Tongue (tissue), 2 donors: ENCODE measurements around the gene DEPDC1B. TPM values are rescaled to one million over a fixed set of nuclear protein-coding genes. Genes with fewer than 3 reads are reported as not detected.
"Not testable (repeated sequence)": the region's sequence is repeated elsewhere in the genome, so short reads cannot be mapped to it uniquely, and the experiment has no call there.

ENCODE experiments used
- DNase-seq: peaks from one replicate; pipeline ENCODE4 v3.0.0-alpha.2; 2015
- total RNA-seq: library from RNA; depleted of rRNA; stranded (reverse); fragments of >200 nt; gene quantifications from one replicate; pipeline ENCODE4 v1.2.3, GENCODE V29; 2014

DEPDC1B gene
- total RNA-seq, 1 donor from 2014 or later: 10.5 TPM

DNA sequence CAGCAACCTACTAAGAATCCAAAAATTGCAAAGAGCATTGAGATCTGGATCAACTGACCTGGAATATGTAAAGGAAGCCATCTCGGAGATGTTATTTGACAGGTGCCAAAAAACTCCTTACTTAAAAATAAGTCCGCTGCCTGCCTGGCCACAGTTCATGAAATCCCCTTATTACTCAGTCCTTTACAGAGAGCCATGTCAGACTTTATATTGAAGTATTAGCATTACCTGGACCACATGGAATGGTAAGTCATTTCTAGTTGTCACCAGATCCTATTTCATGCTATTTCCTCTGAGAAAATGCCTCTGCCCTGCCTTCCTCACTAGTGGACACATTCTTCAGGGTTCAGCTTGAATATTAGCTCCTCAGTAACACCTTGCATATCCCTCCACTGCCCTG, 115.7 kb downstream of the DEPDC1B start:
- DNase-seq: no peak

DNA sequence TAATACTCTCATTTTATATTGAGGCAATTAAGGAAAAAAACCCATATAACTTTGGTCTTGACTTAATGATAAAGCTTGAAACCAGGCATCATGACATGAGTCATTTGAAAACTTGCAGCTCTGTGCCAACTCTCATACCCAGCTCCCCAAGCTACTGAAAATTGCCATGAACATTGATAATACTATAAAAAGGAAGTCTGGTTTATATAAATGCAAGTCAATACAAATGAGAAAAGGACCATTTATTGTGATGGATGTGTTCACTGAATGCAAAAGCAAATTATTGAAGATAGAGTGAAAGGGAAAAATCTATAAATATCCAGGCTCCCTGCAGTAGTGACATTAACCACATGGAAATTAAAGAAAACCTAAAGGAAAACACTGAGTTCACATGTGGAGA, 116.3 kb downstream of the DEPDC1B start:
- DNase-seq: no peak

DNA sequence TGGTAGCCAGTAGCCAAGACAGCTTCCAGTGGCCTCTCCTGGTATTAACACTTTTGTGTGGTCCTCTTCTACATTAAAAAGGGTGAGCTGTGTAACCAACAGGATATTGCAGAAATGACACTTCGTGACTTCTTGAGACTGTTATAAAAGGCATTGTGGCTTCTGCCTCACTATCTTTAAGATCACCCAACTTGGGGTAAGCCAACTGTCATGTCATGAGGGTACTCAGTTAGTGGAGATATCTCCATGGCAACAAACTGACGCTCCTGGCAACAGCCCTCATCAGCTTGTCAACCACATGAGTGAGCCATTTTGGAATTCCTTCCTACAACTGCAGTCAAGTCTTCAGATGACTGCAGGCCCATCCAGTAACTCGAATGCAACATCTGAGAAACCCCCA, 121.7 kb downstream of the DEPDC1B start:
- no peak for DNase-seq

DNA sequence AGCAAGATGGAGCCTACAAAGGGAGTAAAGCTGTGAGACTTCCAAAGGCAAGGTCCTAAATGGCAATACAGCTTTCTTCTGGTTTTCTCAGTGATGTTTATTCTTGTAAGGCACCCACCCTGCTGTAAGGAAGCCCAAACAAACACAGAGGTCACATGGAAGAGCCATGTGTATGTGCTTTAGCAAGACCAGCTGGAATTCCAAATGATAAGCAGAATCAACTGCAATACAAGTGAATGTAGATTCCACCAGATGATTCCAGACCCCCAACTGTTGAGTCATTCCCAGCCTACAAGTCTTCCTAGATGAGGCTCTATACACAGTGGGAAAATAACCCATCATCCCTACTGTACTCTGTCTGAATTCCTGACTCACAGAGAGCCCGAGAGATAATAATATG, 122.8 kb downstream of the DEPDC1B start:
- no peak for DNase-seq

DNA sequence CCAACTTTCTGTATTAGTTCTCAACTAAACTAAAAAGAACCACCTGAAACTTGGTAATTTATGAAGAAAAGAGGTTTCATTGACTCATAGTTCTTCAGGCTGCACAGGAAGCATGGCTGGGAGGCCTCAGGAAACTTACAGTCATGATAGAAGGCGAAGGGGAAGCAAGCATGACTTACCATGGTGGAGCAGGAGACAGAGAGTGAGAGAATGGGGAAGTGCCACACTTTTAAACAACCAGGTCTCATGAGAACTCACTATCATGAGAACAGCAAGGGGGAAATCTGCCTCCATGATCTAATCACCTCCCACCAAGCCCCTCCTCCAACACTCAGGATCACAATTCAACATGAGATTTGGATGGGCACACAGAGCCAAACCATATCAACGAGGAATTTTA, 123.5 kb downstream of the DEPDC1B start:
- DNase-seq: no peak

DNA sequence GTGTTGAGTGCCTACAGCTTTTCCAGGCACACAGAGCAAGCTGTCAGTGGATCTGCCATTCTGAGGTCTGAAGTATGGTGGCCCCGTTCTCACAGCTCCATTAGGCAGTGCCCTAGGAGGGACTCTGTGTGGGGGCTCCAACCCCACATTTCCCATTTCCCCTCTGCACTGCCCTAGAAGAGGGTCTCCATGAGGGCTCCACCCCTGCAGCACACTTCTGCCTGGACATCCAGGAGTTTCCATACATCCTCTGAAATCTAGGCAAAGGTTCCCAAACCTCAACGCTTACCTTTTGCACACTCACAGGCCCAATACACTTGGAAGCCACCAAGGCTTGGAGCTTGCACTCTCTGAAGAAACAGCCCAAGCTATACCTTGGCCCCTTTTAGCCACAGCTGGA, 131.3 kb downstream of the DEPDC1B start:
- no peak for DNase-seq

DNA sequence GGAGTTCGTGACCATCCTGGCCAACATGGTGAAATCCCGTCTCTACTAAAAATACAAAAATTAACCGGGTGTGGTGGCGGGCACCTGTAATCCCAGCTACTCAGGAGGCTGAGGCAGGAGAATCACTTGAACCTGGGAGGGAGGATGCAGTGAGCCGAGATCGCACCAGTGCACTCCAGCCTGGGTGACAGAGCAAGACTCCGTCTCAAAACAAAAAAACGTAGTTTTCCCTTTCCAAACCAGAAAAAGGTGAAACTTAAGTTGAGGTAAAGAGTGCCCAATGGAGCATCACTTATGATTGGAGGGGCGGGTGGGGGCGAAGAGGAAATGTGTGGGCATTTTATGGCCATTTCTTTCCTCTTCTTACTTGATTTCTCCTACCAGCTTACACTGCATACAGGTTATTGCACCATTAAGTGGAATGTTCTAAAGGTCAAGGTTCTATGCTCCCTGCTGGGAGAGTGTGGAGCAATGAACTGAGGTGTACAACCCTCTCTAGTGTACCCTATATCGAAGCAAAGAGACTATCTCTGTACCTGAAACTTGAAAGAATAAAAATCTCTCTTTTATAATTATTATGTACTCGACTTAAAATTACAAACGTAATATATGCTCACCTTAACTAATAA, 136.2 kb downstream of the DEPDC1B start:
- no peak for DNase-seq

DNA sequence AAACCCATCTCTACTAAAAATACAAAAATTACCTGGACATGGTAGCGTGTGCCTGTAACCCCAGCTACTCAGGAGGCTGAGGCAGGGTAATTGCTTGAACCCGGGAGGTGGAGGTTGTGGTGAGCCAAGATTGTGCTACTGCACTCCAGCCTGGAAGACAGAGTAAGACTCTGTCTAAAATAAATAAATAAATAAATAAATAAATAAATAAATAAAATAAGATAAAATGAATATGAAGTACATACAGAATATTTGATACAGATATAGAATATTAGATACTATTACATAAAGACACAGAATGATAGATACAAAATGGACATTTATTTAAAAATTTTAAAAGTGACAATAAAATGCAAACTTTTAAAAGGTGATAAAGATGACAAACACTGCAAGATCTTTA, 146.7 kb downstream of the DEPDC1B start:
- DNase-seq: not testable (repeated sequence)

DNA sequence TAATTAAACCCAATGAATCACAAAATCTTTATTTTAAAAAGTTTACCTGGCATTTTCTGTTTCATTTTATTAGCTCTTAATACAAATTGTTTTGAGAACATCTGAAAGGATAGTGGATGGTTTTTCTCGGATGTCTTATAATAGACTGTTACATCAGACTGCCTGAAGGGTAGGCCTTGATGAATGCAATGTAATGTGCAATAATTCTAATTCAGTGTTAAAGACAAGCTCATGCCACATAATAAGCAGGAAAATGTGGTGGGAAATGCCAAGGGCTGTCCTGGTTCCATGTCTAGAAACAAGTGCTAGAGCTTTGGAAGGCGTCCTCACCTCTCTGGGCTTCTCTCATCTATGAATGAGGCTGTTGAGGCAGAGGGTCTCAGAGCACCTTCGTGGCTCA, 148.1 kb downstream of the DEPDC1B start:
- no peak for DNase-seq

DNA sequence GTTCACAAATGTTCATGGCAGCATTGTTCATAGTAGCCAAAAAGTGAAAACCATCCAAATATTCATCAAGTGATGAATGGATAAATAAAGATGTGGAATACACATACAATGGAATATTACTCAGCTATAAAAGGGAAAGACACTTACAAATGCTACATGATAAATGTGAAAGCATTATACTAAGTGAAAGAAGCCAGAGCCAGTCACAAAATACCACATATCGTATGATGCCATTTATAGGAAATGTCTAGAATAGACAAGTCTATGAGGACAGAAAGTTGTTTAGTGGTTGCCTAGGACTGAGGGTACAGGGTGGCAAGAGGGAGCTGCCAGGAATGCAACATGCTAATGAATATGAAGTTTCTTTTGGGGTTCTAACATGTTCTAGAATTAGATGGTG, 148.7 kb downstream of the DEPDC1B start:
- no peak for DNase-seq

DNA sequence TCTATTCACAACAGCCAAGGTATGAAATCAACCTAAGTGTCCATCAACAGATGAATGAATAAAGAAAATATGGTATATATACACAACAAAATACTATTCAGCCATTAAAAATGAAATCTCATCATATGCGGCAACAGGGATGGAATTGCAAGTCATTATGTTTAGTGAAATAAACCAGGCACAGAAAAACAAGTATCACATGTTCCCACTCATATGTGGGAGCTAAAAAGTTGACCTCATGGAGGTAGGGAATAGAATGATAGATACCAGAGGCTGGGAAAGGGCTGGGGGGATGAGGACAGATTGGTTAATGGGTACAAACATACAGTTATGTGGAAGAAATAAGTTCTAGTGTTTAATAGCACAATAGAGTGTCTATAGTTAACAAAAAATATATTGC, 149.7 kb downstream of the DEPDC1B start:
- DNase-seq: no peak

DNA sequence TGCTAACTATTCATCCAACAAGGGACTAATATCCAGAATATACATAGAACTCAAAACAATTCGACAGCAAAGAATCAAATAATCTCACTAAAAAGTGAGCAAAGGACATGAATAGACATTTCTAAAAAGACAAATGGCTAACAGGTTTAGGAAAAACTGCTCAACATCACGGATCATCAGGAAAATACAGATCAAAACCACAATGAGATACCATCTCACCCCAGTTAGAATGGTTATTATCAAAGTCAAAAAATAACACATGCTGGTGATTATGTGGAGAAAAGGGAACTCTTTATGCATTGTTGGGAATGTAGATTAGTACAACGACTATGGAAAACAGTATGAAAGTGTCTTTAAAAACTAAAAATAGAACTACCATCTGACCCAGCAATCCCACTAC, 150.1 kb downstream of the DEPDC1B start:
- no peak for DNase-seq

Other genes with a start within 250 kb of the DEPDC1B start
- 4.7 TPM for gene ELOVL7, start 144.1 kb upstream of the DEPDC1B start, total RNA-seq
- gene ERCC8, start 244.9 kb upstream of the DEPDC1B start, total RNA-seq: 35.2 TPM
- gene NDUFAF2, start 245.0 kb upstream of the DEPDC1B start, total RNA-seq: 18.1 TPM